Measurements from ENCODE around the gene DCDC1. TPM values are rescaled to one million over a fixed set of nuclear protein-coding genes. Genes with fewer than 3 reads are reported as not detected.

Gene DCDC1
- 0.18 to 0.88 TPM (median 0.70 TPM) in 5 replicates for total RNA-seq (2022; extraction: Qiagen RNA extraction; ENCODE audit: low read depth)

DNA sequence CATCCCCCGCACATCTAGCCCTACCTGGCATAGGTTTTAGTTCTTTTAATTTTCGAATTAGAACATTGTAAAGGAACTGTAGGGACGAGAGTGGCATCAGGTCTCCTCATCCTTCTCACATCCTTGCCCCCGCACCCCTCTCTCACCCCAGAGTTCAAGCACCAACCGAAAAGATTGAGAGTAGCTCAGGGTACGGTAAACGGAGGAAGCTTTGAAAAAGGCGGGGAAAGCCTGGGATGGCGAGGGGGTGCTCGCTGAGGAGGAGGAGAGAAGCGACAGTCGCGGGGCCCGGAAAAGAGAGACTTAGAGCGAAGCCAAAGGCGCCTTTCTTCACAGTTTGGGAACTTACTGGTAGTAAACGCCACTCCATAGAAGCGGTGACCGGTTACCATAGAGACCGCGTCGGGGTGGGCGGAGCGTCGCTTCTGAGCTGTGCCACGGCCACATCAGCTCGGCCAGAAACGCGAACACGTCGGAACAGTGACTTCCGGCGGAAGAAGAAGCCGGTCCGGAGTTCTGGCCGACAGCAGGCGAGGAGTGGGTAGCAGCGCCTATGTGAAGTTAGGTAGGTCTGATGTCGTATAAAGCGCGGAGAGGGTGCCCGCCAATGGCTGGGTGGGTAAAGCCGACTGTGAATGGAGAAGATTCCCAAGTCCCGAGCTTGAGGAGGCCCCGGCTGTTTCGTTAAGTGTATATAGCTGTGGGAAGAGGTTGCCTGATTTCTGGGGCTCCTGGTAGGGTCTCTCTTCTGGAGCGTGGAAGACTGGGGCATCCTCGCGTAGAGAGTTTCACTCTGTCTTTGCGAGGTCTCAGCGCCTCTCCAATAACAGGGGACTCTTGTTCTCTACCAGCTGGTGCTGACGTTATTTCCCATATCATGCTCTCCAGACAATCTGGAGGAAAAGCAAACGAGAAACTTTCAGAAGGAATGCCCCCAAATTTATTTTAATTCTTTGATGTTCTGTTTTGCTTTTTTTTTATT lies at the start of gene DCDC1, which contains the start of gene DNAJC24:
DCDC1 (minus strand) TSS at position 392 of the 982 bp plus-strand sequence. CDS start 41,459 bp downstream, outside the sequence.
DNAJC24 (plus strand) TSS at position 513 of the 982 bp plus-strand sequence. CDS start 889 bp downstream, outside the sequence.

Other genes starting within 250 kb of the DCDC1 start
- 9.4 to 14.2 TPM (median 10.6 TPM) in 5 replicates for gene DNAJC24, start 121 bp upstream of the DCDC1 start, total RNA-seq (2022; extraction: Qiagen RNA extraction; ENCODE audit: low read depth)
- gene IMMP1L, start 139.9 kb upstream of the DCDC1 start, total RNA-seq (2022; extraction: Qiagen RNA extraction; ENCODE audit: low read depth), result 25.7 to 50.0 TPM (median 34.5 TPM) in 5 replicates
- gene ELP4, start 140.0 kb upstream of the DCDC1 start, total RNA-seq (2022; extraction: Qiagen RNA extraction; ENCODE audit: low read depth), result 6.7 to 9.6 TPM (median 6.9 TPM) in 5 replicates

All from A549 treated with RU486 at 1 μM for 4 hours (cell line).